Measurements from ENCODE around the gene AKAP7. TPM values are rescaled to one million over a fixed set of nuclear protein-coding genes. Genes with fewer than 3 reads are reported as not detected.
A peak's percentile ranks its signal among the peaks of the same experiment; 100 is the strongest.

The AKAP7 gene
- total and polyA plus RNA-seq, 2 donors (not counting 3 experiments of a cell fraction or from before 2014, with no cell fraction given), result 0.76 to 3.3 TPM

DNA sequence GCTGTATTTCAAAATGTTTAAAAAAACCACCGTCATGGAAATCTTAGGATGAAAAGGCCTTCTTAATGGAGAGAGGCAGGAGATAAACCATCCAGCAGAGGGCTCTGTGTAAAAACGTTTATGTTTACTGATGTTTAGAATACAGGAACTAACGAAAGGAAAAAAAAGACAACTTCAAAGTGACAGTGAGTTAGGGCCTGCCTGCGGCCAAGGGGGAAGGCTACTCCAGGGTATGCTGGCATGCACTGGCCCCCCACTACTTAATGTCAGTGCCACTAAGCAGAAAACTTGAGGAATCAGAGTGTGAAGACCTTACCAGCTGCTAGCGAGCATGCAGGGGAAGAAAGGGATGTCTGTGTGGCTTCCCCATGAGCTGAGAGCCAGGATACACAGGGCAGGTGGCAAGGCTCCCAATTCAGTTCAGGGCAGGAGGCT, 47.7 kb downstream of the AKAP7 start:
- Histone ChIP-seq H3K9me1 (replicated peaks; ENCODE audit: control insufficient read depth, extremely low read depth, insufficient read depth, low read length) (no peaks in the 10 kb centered on the region), H3K9me3 (replicated peaks; ENCODE audit: control insufficient read depth, insufficient read depth, low read length) (no peaks in the 10 kb centered on the region), H3K36me3 (ENCODE audit: control insufficient read depth in 2 of 2, extremely low read depth in 1 of 2, insufficient read depth in 2 of 2, low read length in 2 of 2) (no peaks in the 10 kb centered on the region), H2AFZ (ENCODE audit: low read depth, low read length) (peak overlapping the region; percentile 41), H3K4me1 (ENCODE audit: control insufficient read depth, extremely low read depth, insufficient read depth, low read length) (no peaks in the 10 kb centered on the region), H3K79me2 (ENCODE audit: control insufficient read depth, insufficient read depth, low read length) (no peaks in the 10 kb centered on the region), H3K9ac (replicated peaks; ENCODE audit: extremely low read depth, insufficient read depth, low read length) (no peak overlapping the region), H3K4me2 (ENCODE audit: insufficient read depth, low read length) (no peak overlapping the region), H4K20me1 (replicated peaks; ENCODE audit: control insufficient read depth, extremely low read depth, insufficient read depth, low read length) (no peaks in the 10 kb centered on the region), H3K27ac (ENCODE audit: insufficient read depth, low read depth, low read length) (no peak overlapping the region), H3K27me3 (ENCODE audit: control insufficient read depth in 2 of 2, insufficient read depth in 2 of 2, low read length in 2 of 2) (no peaks in the 10 kb centered on the region), H3K4me3 (replicated peaks in 1 of 3; ENCODE audit: insufficient read depth in 1 of 3, low read depth in 1 of 3, low read length in 3 of 3) (no peak overlapping the region)
- dilution Hi-C loops (cut with MboI; ENCODE audit: extremely low pct_ligation_motif_present, low sequenced_read_pairs) (no loop called here), intact Hi-C loops (cut with micrococcal nuclease) (loop anchor here (5.0 kb wide), 1 partner anchor 349 kb away; no protein-coding TSS in a partner anchor)
- FAIRE-seq, result peak; percentile 55
- CTCF ChIA-PET, result interaction anchor here (0.6 to 2.6 kb wide), 12 partner anchors 9 to 445 kb away, joined by 3 to 58 read pairs (median 3); partner anchors contain the start of gene MED23
- TF ChIP-seq, protein P1, sequence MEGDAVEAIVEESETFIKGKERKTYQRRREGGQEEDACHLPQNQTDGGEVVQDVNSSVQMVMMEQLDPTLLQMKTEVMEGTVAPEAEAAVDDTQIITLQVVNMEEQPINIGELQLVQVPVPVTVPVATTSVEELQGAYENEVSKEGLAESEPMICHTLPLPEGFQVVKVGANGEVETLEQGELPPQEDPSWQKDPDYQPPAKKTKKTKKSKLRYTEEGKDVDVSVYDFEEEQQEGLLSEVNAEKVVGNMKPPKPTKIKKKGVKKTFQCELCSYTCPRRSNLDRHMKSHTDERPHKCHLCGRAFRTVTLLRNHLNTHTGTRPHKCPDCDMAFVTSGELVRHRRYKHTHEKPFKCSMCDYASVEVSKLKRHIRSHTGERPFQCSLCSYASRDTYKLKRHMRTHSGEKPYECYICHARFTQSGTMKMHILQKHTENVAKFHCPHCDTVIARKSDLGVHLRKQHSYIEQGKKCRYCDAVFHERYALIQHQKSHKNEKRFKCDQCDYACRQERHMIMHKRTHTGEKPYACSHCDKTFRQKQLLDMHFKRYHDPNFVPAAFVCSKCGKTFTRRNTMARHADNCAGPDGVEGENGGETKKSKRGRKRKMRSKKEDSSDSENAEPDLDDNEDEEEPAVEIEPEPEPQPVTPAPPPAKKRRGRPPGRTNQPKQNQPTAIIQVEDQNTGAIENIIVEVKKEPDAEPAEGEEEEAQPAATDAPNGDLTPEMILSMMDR (IDR thresholded peaks at IDR 0.05; ENCODE audit: extremely low read depth in 1 of 2, insufficient read depth in 1 of 2, low read depth in 1 of 2, low read length in 2 of 2), result peak; percentile 23 to 46
- TF ChIP-seq POLR2A (IDR thresholded peaks at IDR 0.05; ENCODE audit: low read depth, low read length), result no peak
- peak; percentile 56 for DNase-seq (ENCODE audit: low read depth, low spot score)
- BruUV-seq (replicated peaks), result no TSS peak
- POLR2A ChIA-PET, result no interaction called here

DNA sequence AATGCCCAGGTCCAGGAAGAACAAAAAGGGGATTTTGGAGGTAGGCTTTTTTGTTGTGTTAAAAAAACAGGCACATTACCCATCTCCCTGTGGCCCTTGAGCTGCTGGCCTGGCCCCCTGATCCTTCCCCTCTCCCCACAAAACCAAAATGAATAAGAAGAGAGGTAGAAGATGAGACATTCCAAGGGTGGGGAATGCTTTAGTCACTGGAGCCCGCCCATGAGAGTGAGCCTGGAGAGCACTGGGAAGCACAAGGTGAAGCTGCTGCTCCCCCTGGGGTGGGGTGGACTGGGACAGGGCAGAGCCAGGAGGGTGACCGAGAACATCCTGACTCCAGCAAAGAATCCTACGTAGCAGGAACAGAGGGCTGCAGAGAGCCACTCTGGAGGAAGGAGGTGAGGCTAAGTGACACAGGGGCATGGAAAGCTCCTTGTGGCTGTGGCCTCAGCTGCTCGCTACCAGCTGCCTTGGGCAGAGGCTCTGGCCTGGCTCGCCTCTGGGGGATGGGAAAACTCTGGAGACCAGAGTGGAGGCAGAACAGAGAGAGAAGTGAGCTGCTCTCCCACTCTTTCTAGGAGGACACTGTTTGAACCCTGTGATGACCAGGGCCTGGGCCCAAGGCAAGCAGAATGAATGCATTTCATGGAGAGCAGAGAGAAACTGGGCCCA, 48.3 kb downstream of the AKAP7 start:
- H3K79me2 ChIP-seq (ENCODE audit: control insufficient read depth, insufficient read depth, low read length), result no peaks in the 10 kb centered on the region
- H3K9me3 ChIP-seq (replicated peaks; ENCODE audit: control insufficient read depth, insufficient read depth, low read length), result no peaks in the 10 kb centered on the region
- H3K9ac ChIP-seq (replicated peaks; ENCODE audit: extremely low read depth, insufficient read depth, low read length), result no peak overlapping the region
- H3K4me1 ChIP-seq (ENCODE audit: control insufficient read depth, extremely low read depth, insufficient read depth, low read length), result no peaks in the 10 kb centered on the region
- H3K9me1 ChIP-seq (replicated peaks; ENCODE audit: control insufficient read depth, extremely low read depth, insufficient read depth, low read length), result no peaks in the 10 kb centered on the region
- no peak overlapping the region for H3K4me3 ChIP-seq (replicated peaks in 1 of 3; ENCODE audit: insufficient read depth in 1 of 3, low read depth in 1 of 3, low read length in 3 of 3)
- FAIRE-seq (no peak), DNase-seq (ENCODE audit: low read depth, low spot score) (no peak)
- no peak overlapping the region for H2AFZ ChIP-seq (ENCODE audit: low read depth, low read length)
- BruUV-seq (replicated peaks), result no TSS peak
- H3K36me3 ChIP-seq (ENCODE audit: control insufficient read depth in 2 of 2, extremely low read depth in 1 of 2, insufficient read depth in 2 of 2, low read length in 2 of 2), result no peaks in the 10 kb centered on the region
- TF ChIP-seq EZH2 (IDR thresholded peaks at IDR 0.05; ENCODE audit: borderline replicate concordance, low read depth, low read length, severe bottlenecking) (no peak), POLR2A (IDR thresholded peaks at IDR 0.05; ENCODE audit: low read depth, low read length) (no peak), GATA2 (IDR thresholded peaks at IDR 0.05; ENCODE audit: insufficient read depth, insufficient read length, low read depth, low read length) (no peak), POLR2AphosphoS5 (IDR thresholded peaks at IDR 0.05; ENCODE audit: insufficient read depth, low read depth, low read length) (no peak), JUN (IDR thresholded peaks at IDR 0.05; ENCODE audit: borderline replicate concordance, insufficient read depth, insufficient read length, low read depth) (no peak), MYC (IDR thresholded peaks at IDR 0.05; ENCODE audit: low read depth, low read length) (no peak), FOS (IDR thresholded peaks at IDR 0.05; ENCODE audit: borderline replicate concordance, insufficient read depth, low read length) (no peak)
- TF ChIP-seq, protein P2, sequence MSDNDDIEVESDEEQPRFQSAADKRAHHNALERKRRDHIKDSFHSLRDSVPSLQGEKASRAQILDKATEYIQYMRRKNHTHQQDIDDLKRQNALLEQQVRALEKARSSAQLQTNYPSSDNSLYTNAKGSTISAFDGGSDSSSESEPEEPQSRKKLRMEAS (IDR thresholded peaks at IDR 0.05; ENCODE audit: insufficient read depth, insufficient read length), result no peak
- TF ChIP-seq, protein P1 (IDR thresholded peaks at IDR 0.05; ENCODE audit: extremely low read depth in 1 of 2, insufficient read depth in 1 of 2, low read depth in 1 of 2, low read length in 2 of 2), result no peak
- ChIA-PET CTCF (interaction anchor here (0.8 to 2.6 kb wide), 5 partner anchors 9 to 350 kb away, joined by 3 to 58 read pairs (median 5); no protein-coding TSS in a partner anchor), POLR2A (no interaction called here)
- intact Hi-C loops (cut with micrococcal nuclease), result loop anchor here (5.0 kb wide), 1 partner anchor 349 kb away; no protein-coding TSS in a partner anchor
- no peak overlapping the region for H3K27ac ChIP-seq (ENCODE audit: insufficient read depth, low read depth, low read length)
- no peaks in the 10 kb centered on the region for H4K20me1 ChIP-seq (replicated peaks; ENCODE audit: control insufficient read depth, extremely low read depth, insufficient read depth, low read length)
- no peaks in the 10 kb centered on the region for H3K27me3 ChIP-seq (ENCODE audit: control insufficient read depth in 2 of 2, insufficient read depth in 2 of 2, low read length in 2 of 2)
- dilution Hi-C loops (cut with MboI; ENCODE audit: extremely low pct_ligation_motif_present, low sequenced_read_pairs), result no loop called here
- no peak overlapping the region for H3K4me2 ChIP-seq (ENCODE audit: insufficient read depth, low read length)
